Neural progenitor cell (in vitro differentiated cells): ENCODE measurements around the gene IRF9. TPM values are rescaled to one million over a fixed set of nuclear protein-coding genes. Genes with fewer than 3 reads are reported as not detected.
A peak's percentile ranks its signal among the peaks of the same experiment; 100 is the strongest.

Experiments used
- DNase-seq: peaks from one replicate; pipeline ENCODE4 v3.0.0-alpha.2; 2016; ENCODE audit warnings: low spot score
- H2AFZ ChIP-seq: fragments of 200-600 bp; sonication (generic); replicated peaks from 2 replicates; pipeline ENCODE4 v1.6.1; 2016; ENCODE audit warnings: antibody characterized with exemption
- H3F3A ChIP-seq: fragments of 200-600 bp; sonication (generic); 2 replicates; pipeline ENCODE4 v1.6.1; 2016; ENCODE audit warnings: antibody characterized with exemption, low read depth
- H3K27ac ChIP-seq: fragments of 200-600 bp; sonication (generic); 2 replicates; pipeline ENCODE4 v1.5.1; 2016; ENCODE audit warnings: mild to moderate bottlenecking
- H3K27me3 ChIP-seq: fragments of 200-600 bp; sonication (generic); 2 replicates; pipeline ENCODE4 v1.6.1; 2016; ENCODE audit warnings: mild to moderate bottlenecking, moderate library complexity
- H3K36me3 ChIP-seq: fragments of 200-600 bp; sonication (generic); 2 replicates; pipeline ENCODE4 v1.5.1; 2016
- H3K4me1 ChIP-seq: fragments of 200-600 bp; sonication (generic); 2 replicates; pipeline ENCODE4 v1.6.1; 2016; ENCODE audit warnings: mixed run types
- H3K4me2 ChIP-seq: fragments of 200-600 bp; sonication (generic); 2 replicates; pipeline ENCODE4 v1.6.1; 2016
- H3K4me3 ChIP-seq: fragments of 200-600 bp; sonication (generic); 2 replicates; pipeline ENCODE4 v1.5.1; 2016
- H3K79me2 ChIP-seq: fragments of 200-600 bp; sonication (generic); 2 replicates; pipeline ENCODE4 v1.6.1; 2016; ENCODE audit warnings: low read depth
- H3K9ac ChIP-seq: fragments of 200-600 bp; sonication (generic); 2 replicates; pipeline ENCODE4 v1.6.1; 2016
- H3K9me3 ChIP-seq: fragments of 200-600 bp; sonication (generic); 2 replicates; pipeline ENCODE4 v1.5.1; 2016; ENCODE audit warnings: low read depth
- H4K20me1 ChIP-seq: fragments of 200-600 bp; sonication (generic); 2 replicates; pipeline ENCODE4 v1.6.1; 2016; ENCODE audit warnings: low read depth
- H3K27ac Mint-ChIP-seq: 3 replicates; pipeline ENCODE4 v1.8.0; 2021; ENCODE audit warnings: mixed read lengths
- H3K27me3 Mint-ChIP-seq: 2 replicates; pipeline ENCODE4 v1.8.0; 2022; ENCODE audit warnings: low read depth, mild to moderate bottlenecking, inconsistent platforms, moderate library complexity, mixed read lengths; ENCODE audit not compliant: insufficient read depth
- H3K36me3 Mint-ChIP-seq: 3 replicates; pipeline ENCODE4 v1.8.0; 2021; ENCODE audit warnings: mixed read lengths
- H3K4me1 Mint-ChIP-seq: 3 replicates; pipeline ENCODE4 v1.8.0; 2021; ENCODE audit warnings: mixed read lengths
- H3K4me3 Mint-ChIP-seq: 3 replicates; pipeline ENCODE4 v1.8.0; 2021; ENCODE audit warnings: mild to moderate bottlenecking, moderate library complexity, mixed read lengths
- H3K9me3 Mint-ChIP-seq: 3 replicates; pipeline ENCODE4 v1.8.0; 2020; ENCODE audit warnings: mixed read lengths
- CTCF ChIP-seq: fragments of 200-600 bp; sonication (generic); IDR thresholded peaks from 2 replicates; pipeline ENCODE4 v1.5.1; 2017; ENCODE audit warnings: antibody characterized with exemption, mild to moderate bottlenecking
- EZH2 ChIP-seq: fragments of 200-600 bp; sonication (generic); IDR thresholded peaks from 2 replicates; pipeline ENCODE4 v1.6.1; 2017; ENCODE audit warnings: antibody characterized with exemption, mild to moderate bottlenecking, moderate library complexity
- EZH2phosphoT487 ChIP-seq: fragments of 200-600 bp; sonication (generic); IDR thresholded peaks from 2 replicates; pipeline ENCODE4 v1.6.1; 2017; ENCODE audit warnings: antibody characterized with exemption
- total RNA-seq: library from RNA; depleted of rRNA; stranded (reverse); fragments of >200 nt; gene quantifications from 2 replicates; pipeline ENCODE4 v1.2.3, GENCODE V29; 2015; ENCODE audit warnings: low replicate concordance

The IRF9 gene
- total RNA-seq, 1 donor from 2014 or later = 9.7 TPM

GRCh38 chr14:24177891-24178290, 16.8 kb downstream of the IRF9 start:
- peaks cover 7% of the 10 kb centered on the region for H3K79me2 ChIP-seq
- Mint-ChIP-seq H3K9me3 (peaks cover 2% of the 10 kb centered on the region), H3K27me3 (no peaks in the 10 kb centered on the region), H3K4me3 (no peak overlapping the region), H3K4me1 (peaks cover 3% of the 10 kb centered on the region), H3K27ac (no peak overlapping the region), H3K36me3 (peaks cover 15% of the 10 kb centered on the region)
- H3K9ac ChIP-seq = no peak overlapping the region
- H2AFZ ChIP-seq = no peak overlapping the region
- no peaks in the 10 kb centered on the region for H3K36me3 ChIP-seq
- no peaks in the 10 kb centered on the region for H3K27me3 ChIP-seq
- TF ChIP-seq CTCF = no peak
- no peak for TF ChIP-seq EZH2
- TF ChIP-seq EZH2phosphoT487 = no peak
- no peaks in the 10 kb centered on the region for H3K9me3 ChIP-seq
- H3K4me2 ChIP-seq = no peak overlapping the region
- no peak overlapping the region for H3K4me3 ChIP-seq
- peaks cover 21% of the 10 kb centered on the region for H4K20me1 ChIP-seq
- no peak overlapping the region for H3K27ac ChIP-seq
- peaks cover 4% of the 10 kb centered on the region for H3K4me1 ChIP-seq
- no peak for DNase-seq
- peaks cover 7% of the 10 kb centered on the region for H3F3A ChIP-seq

GRCh38 chr14:24178399-24179178, 17.5 kb downstream of the IRF9 start:
- no peaks in the 10 kb centered on the region for H3K9me3 Mint-ChIP-seq
- Histone ChIP-seq H3F3A (peaks cover 7% of the 10 kb centered on the region), H3K27ac (no peak overlapping the region), H3K4me1 (no peaks in the 10 kb centered on the region), H2AFZ (no peak overlapping the region), H3K4me2 (no peak overlapping the region), H3K4me3 (no peak overlapping the region), H3K36me3 (no peaks in the 10 kb centered on the region), H3K9ac (no peak overlapping the region), H3K79me2 (no peaks in the 10 kb centered on the region), H4K20me1 (peaks cover 14% of the 10 kb centered on the region), H3K27me3 (no peaks in the 10 kb centered on the region), H3K9me3 (no peaks in the 10 kb centered on the region)
- H3K27ac Mint-ChIP-seq = no peak overlapping the region
- peaks cover 18% of the 10 kb centered on the region for H3K36me3 Mint-ChIP-seq
- H3K4me3 Mint-ChIP-seq = no peak overlapping the region
- no peak for TF ChIP-seq EZH2
- TF ChIP-seq EZH2phosphoT487 = no peak
- no peak for TF ChIP-seq CTCF
- H3K27me3 Mint-ChIP-seq = peaks cover 2% of the 10 kb centered on the region
- peaks cover 3% of the 10 kb centered on the region for H3K4me1 Mint-ChIP-seq
- no peak for DNase-seq

- no peak overlapping the region for H3K4me2 ChIP-seq
- H3K4me1 ChIP-seq = no peaks in the 10 kb centered on the region
- no peaks in the 10 kb centered on the region for H3K9me3 ChIP-seq
- no peak overlapping the region for H2AFZ ChIP-seq
- H3K27me3 ChIP-seq = no peaks in the 10 kb centered on the region
- H3F3A ChIP-seq = peaks cover 7% of the 10 kb centered on the region
- no peaks in the 10 kb centered on the region for H3K36me3 ChIP-seq
- Mint-ChIP-seq H3K4me3 (no peak overlapping the region), H3K27ac (peak overlapping the region; percentile 79), H3K27me3 (peaks cover 3% of the 10 kb centered on the region), H3K36me3 (peaks cover 20% of the 10 kb centered on the region), H3K9me3 (no peaks in the 10 kb centered on the region), H3K4me1 (peaks cover 3% of the 10 kb centered on the region)
- no peak for TF ChIP-seq EZH2phosphoT487
- TF ChIP-seq CTCF = no peak
- no peak for TF ChIP-seq EZH2
- no peak overlapping the region for H3K4me3 ChIP-seq
- H3K9ac ChIP-seq = no peak overlapping the region
- H3K27ac ChIP-seq = no peak overlapping the region
- H4K20me1 ChIP-seq = peaks cover 14% of the 10 kb centered on the region
- no peak for DNase-seq
- no peaks in the 10 kb centered on the region for H3K79me2 ChIP-seq
Measured at GRCh38 chr14:24179294-24179960, 18.4 kb downstream of the IRF9 start.
